H1 (cell line): ENCODE measurements around the gene NLRC5. TPM values are rescaled to one million over a fixed set of nuclear protein-coding genes. Genes with fewer than 3 reads are reported as not detected.

Experiments
- CHD2 ChIP-seq: IDR thresholded peaks from 2 replicates; pipeline ENCODE4 v1.6.1; 2012; ENCODE audit warnings: low read length, improper control_type of control experiment
- CREB1 ChIP-seq: IDR thresholded peaks from 2 replicates; pipeline ENCODE4 v1.6.1; 2012; ENCODE audit warnings: inconsistent platforms
- CTBP2 ChIP-seq: IDR thresholded peaks from 2 replicates; pipeline ENCODE4 v1.7.0; 2011; ENCODE audit warnings: borderline replicate concordance, mild to moderate bottlenecking, moderate library complexity, mixed read lengths, low read length; ENCODE audit not compliant: insufficient read depth, insufficient read length
- FOSL1 ChIP-seq: IDR thresholded peaks from 2 replicates; pipeline ENCODE4 v1.6.1; 2011; ENCODE audit warnings: mild to moderate bottlenecking, low read depth, low read length, moderate library complexity; ENCODE audit not compliant: insufficient read depth
- JUND ChIP-seq: IDR thresholded peaks from 2 replicates; pipeline ENCODE4 v1.6.1; 2011; ENCODE audit warnings: mild to moderate bottlenecking, improper control_type of control experiment, low read length
- SP1 ChIP-seq: IDR thresholded peaks from 2 replicates; pipeline ENCODE4 v1.6.1; 2011; ENCODE audit warnings: low read depth, low read length
- TBP ChIP-seq: IDR thresholded peaks from 2 replicates; pipeline ENCODE4 v1.6.1; 2011; ENCODE audit warnings: low read depth, low read length, improper control_type of control experiment
- polyA plus RNA-seq, 7 experiments: library from polyadenylated mRNA; depleted of rRNA in 3 of 7; stranded (reverse) in 5 of 7; unstranded in 2 of 7; fragments of >200 nt in 5 of 7; fragments of 200-250 nt in 2 of 7; gene quantifications; 1 replicate in 5 of 7; 2 replicates in 1 of 7; 4 replicates in 1 of 7; pipeline versions ENCODE4 v1.2.1 to v1.2.3, GENCODE V29; 2011 to 2013; ENCODE audit warnings: missing spikeins in 2 of 7, mixed read lengths in 2 of 7
- total RNA-seq: library from RNA; stranded (reverse); fragmentation: NEBNext Ultra II Directional; extraction: Animal tissue kit (Norgen Biotek cat#: 25700); gene quantifications from 2 replicates; pipeline ENCODE4 v1.2.1, GENCODE V29; 2021

NLRC5 gene
- total and polyA plus RNA-seq, 2 of the 8 experiments (the other 6 are each of a cell fraction or from before 2014, with no cell fraction given): 2.2 to 3.2 TPM

DNA sequence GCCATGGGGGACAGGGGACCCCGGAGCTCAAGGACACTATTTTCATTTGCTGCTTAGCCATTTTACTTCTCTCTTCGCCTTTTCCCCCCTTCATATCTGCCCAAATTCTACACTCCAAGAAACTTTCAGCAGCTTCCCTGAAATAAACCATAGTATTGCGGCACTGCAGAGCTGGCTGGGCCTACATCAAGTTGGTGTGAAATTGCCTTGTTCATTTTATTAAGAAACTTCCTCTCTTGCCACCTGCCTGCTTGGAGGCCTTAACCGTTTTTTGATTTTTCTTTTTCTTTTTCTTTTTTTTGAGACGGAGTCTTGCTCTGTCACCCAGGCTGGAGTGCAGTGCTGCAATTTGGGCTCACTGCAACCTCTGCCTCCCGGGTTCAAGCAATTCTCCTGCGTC, 95.6 kb downstream of the NLRC5 start (continued):
- TF ChIP-seq FOSL1 (no peak), CREB1 (no peak), CTBP2 (no peak), CHD2 (no peak), TBP (no peak), JUND (no peak), SP1 (no peak)
